ENCODE results near the gene TPSAB1.

DNA sequence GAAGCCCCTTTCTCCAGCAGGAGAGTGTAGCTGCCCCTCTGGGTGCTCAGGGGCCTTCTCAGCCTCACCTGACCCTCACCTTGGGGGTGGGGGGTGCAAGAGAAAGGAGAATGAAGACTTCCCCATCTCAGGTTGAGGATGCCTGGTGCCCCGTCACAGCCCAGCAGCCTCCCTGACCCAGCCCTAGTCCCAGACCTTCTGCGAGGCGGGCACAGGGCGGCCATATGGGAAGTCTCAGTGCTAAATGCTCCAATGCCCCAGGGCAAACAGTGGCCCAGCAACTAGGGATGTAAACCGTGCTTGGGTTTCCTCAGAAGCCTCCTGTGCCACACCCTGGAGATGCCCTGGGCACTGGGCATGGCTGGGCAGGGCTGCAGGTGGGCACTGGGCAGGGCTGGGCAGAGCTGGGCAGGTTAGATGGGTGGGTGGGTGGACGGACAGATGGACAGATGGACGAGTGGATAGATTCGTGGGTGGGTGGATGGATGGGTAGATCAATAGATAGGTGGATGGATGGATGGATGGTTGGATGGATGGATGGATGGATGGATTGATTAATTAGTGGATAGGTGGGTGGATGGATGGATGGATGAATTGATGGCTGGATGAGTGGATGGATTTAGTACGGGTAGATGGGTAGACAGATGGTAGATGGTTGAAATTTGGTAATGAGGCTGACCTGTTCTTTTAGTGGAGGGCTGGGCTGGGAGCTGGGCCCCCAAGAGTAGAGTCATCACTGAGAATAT lies 32.1 kb downstream of the TPSAB1 start:
- TF ChIP-seq, protein P1, sequence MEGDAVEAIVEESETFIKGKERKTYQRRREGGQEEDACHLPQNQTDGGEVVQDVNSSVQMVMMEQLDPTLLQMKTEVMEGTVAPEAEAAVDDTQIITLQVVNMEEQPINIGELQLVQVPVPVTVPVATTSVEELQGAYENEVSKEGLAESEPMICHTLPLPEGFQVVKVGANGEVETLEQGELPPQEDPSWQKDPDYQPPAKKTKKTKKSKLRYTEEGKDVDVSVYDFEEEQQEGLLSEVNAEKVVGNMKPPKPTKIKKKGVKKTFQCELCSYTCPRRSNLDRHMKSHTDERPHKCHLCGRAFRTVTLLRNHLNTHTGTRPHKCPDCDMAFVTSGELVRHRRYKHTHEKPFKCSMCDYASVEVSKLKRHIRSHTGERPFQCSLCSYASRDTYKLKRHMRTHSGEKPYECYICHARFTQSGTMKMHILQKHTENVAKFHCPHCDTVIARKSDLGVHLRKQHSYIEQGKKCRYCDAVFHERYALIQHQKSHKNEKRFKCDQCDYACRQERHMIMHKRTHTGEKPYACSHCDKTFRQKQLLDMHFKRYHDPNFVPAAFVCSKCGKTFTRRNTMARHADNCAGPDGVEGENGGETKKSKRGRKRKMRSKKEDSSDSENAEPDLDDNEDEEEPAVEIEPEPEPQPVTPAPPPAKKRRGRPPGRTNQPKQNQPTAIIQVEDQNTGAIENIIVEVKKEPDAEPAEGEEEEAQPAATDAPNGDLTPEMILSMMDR (IDR thresholded peaks at IDR 0.05) = no peak
- TF ChIP-seq POLR2A (IDR thresholded peaks at IDR 0.05) = no peak
